ENCODE data around the gene ERMAP. TPM values are rescaled to one million over a fixed set of nuclear protein-coding genes. Genes with fewer than 3 reads are reported as not detected.
A peak's percentile ranks its signal among the peaks of the same experiment; 100 is the strongest.
"Not testable (repeated sequence)": the region's sequence is repeated elsewhere in the genome, so short reads cannot be mapped to it uniquely, and the experiment has no call there.

The ERMAP gene
- total RNA-seq, 2 donors from 2014 or later = 6.4 to 8.9 TPM

- H3K27ac Mint-ChIP-seq = peak overlapping the region; percentile 68
- peaks cover 4% of the 10 kb centered on the region for H3K36me3 Mint-ChIP-seq (ENCODE audit: low read depth)
- peak overlapping the region; percentile 89 for H3K4me3 Mint-ChIP-seq
- ATAC-seq (no peak), DNase-seq (no peak)
- no peaks in the 10 kb centered on the region for H3K9me3 ChIP-seq (ENCODE audit: control insufficient read depth, low read length, poor library complexity, severe bottlenecking)
- H3K4me1 Mint-ChIP-seq = peaks cover 21% of the 10 kb centered on the region
- peaks cover 1% of the 10 kb centered on the region for H3K27me3 Mint-ChIP-seq
These were observed 30.8 kb upstream of the ERMAP start for GRCh38 chr1:42786097-42786496.

- H3K36me3 Mint-ChIP-seq (ENCODE audit: low read depth) = peaks cover 2% of the 10 kb centered on the region
- H3K27ac Mint-ChIP-seq = no peak overlapping the region
- ATAC-seq (no peak), DNase-seq (no peak)
- H3K9me3 ChIP-seq (ENCODE audit: control insufficient read depth, low read length, poor library complexity, severe bottlenecking) = no peaks in the 10 kb centered on the region
- H3K4me1 Mint-ChIP-seq = peaks cover 18% of the 10 kb centered on the region
- no peak overlapping the region for H3K4me3 Mint-ChIP-seq
- peaks cover 7% of the 10 kb centered on the region for H3K27me3 Mint-ChIP-seq
These were observed 28.9 kb upstream of the ERMAP start for GRCh38 chr1:42788021-42788420.

- H3K9me3 ChIP-seq (ENCODE audit: control insufficient read depth, low read length, poor library complexity, severe bottlenecking) = no peaks in the 10 kb centered on the region
- Mint-ChIP-seq H3K4me1 (peaks cover 2% of the 10 kb centered on the region), H3K4me3 (no peak overlapping the region), H3K27ac (no peak overlapping the region), H3K36me3 (ENCODE audit: low read depth) (peaks cover 2% of the 10 kb centered on the region), H3K27me3 (peaks cover 13% of the 10 kb centered on the region)
- DNase-seq (no peak), ATAC-seq (no peak)
These were observed 23.1 kb upstream of the ERMAP start for GRCh38 chr1:42793824-42794223.

- H3K36me3 Mint-ChIP-seq (ENCODE audit: low read depth) = peaks cover under 1% of the 10 kb centered on the region
- peaks cover 6% of the 10 kb centered on the region for H3K27me3 Mint-ChIP-seq
- no peak for ATAC-seq
These were observed 19.5 kb upstream of the ERMAP start for GRCh38 chr1:42797414-42797813.

GRCh38 chr1:42797979-42798378 lies 18.9 kb upstream of the ERMAP start:
- no peaks in the 10 kb centered on the region for H3K9me3 ChIP-seq (ENCODE audit: control insufficient read depth, low read length, poor library complexity, severe bottlenecking)
- H3K27me3 Mint-ChIP-seq = peaks cover 6% of the 10 kb centered on the region
- no peaks in the 10 kb centered on the region for H3K4me1 Mint-ChIP-seq
- no peak overlapping the region for H3K27ac Mint-ChIP-seq
- ATAC-seq (no peak), DNase-seq (no peak)
- no peaks in the 10 kb centered on the region for H3K36me3 Mint-ChIP-seq (ENCODE audit: low read depth)
- H3K4me3 Mint-ChIP-seq = no peak overlapping the region

More at GRCh38 chr1:42797414-42797813, 19.5 kb upstream of the ERMAP start:
- DNase-seq = no peak
- Mint-ChIP-seq H3K27ac (no peak overlapping the region), H3K4me3 (no peak overlapping the region), H3K4me1 (no peaks in the 10 kb centered on the region)
- no peaks in the 10 kb centered on the region for H3K9me3 ChIP-seq (ENCODE audit: control insufficient read depth, low read length, poor library complexity, severe bottlenecking)

- no peaks in the 10 kb centered on the region for H3K36me3 Mint-ChIP-seq (ENCODE audit: low read depth)
- peaks cover 4% of the 10 kb centered on the region for H3K27me3 Mint-ChIP-seq
- no peak overlapping the region for H3K27ac Mint-ChIP-seq
- DNase-seq (no peak), ATAC-seq (no peak)
- H3K9me3 ChIP-seq (ENCODE audit: control insufficient read depth, low read length, poor library complexity, severe bottlenecking) = no peaks in the 10 kb centered on the region
- H3K4me1 Mint-ChIP-seq = no peaks in the 10 kb centered on the region
- no peak overlapping the region for H3K4me3 Mint-ChIP-seq
These were observed 15.0 kb upstream of the ERMAP start for GRCh38 chr1:42801832-42802473.

- no peak for DNase-seq
- peaks cover 3% of the 10 kb centered on the region for H3K36me3 Mint-ChIP-seq (ENCODE audit: low read depth)
- H3K4me1 Mint-ChIP-seq = peaks cover 8% of the 10 kb centered on the region
- H3K9me3 ChIP-seq (ENCODE audit: control insufficient read depth, low read length, poor library complexity, severe bottlenecking) = no peaks in the 10 kb centered on the region
- H3K4me3 Mint-ChIP-seq = no peak overlapping the region
- H3K27me3 Mint-ChIP-seq = no peaks in the 10 kb centered on the region
- no peak for ATAC-seq
- peak overlapping the region; percentile 16 for H3K27ac Mint-ChIP-seq
These were observed 10.8 kb upstream of the ERMAP start for GRCh38 chr1:42806171-42806570.

- Mint-ChIP-seq H3K27ac (peak overlapping the region; percentile 16), H3K27me3 (no peaks in the 10 kb centered on the region), H3K36me3 (ENCODE audit: low read depth) (peaks cover 4% of the 10 kb centered on the region), H3K4me3 (no peak overlapping the region), H3K4me1 (peaks cover 8% of the 10 kb centered on the region)
- H3K9me3 ChIP-seq (ENCODE audit: control insufficient read depth, low read length, poor library complexity, severe bottlenecking) = no peaks in the 10 kb centered on the region
- ATAC-seq (no peak), DNase-seq (no peak)
These were observed 10.3 kb upstream of the ERMAP start for GRCh38 chr1:42806593-42806992.

GRCh38 chr1:42807056-42807668 lies 9.8 kb upstream of the ERMAP start:
- no peaks in the 10 kb centered on the region for H3K9me3 ChIP-seq (ENCODE audit: control insufficient read depth, low read length, poor library complexity, severe bottlenecking)
- Mint-ChIP-seq H3K4me1 (peaks cover 8% of the 10 kb centered on the region), H3K27ac (peak overlapping the region; percentile 56), H3K36me3 (ENCODE audit: low read depth) (peaks cover 5% of the 10 kb centered on the region), H3K4me3 (no peak overlapping the region), H3K27me3 (no peaks in the 10 kb centered on the region)
- no peak for ATAC-seq
- DNase-seq = no peak

- DNase-seq; H3K4me3 Mint-ChIP-seq; H3K27me3 Mint-ChIP-seq; ATAC-seq; H3K9me3 ChIP-seq (ENCODE audit: control insufficient read depth, low read length, poor library complexity, severe bottlenecking); H3K36me3 Mint-ChIP-seq (ENCODE audit: low read depth); H3K27ac Mint-ChIP-seq: not testable (repeated sequence)
- peaks cover 19% of the 10 kb centered on the region for H3K4me1 Mint-ChIP-seq
These were observed 2.1 kb upstream of the ERMAP start for GRCh38 chr1:42814815-42815214.

GRCh38 chr1:42815941-42816584 lies 859 bp upstream of the ERMAP start:
- Mint-ChIP-seq H3K27ac (peak overlapping the region; percentile 98), H3K36me3 (ENCODE audit: low read depth) (peaks cover 5% of the 10 kb centered on the region), H3K4me3 (peak overlapping the region; percentile 89), H3K4me1 (peaks cover 24% of the 10 kb centered on the region), H3K27me3 (no peaks in the 10 kb centered on the region)
- H3K9me3 ChIP-seq (ENCODE audit: control insufficient read depth, low read length, poor library complexity, severe bottlenecking) = no peaks in the 10 kb centered on the region
- DNase-seq (no peak), ATAC-seq (peak; percentile 0)

- H3K27me3 Mint-ChIP-seq = no peaks in the 10 kb centered on the region
These were observed 482 bp downstream of the ERMAP start for GRCh38 chr1:42817440-42817767.

GRCh38 chr1:42817976-42818375 lies 1.1 kb downstream of the ERMAP start:
- ATAC-seq (no peak), DNase-seq (no peak)
- Mint-ChIP-seq H3K4me3 (no peak overlapping the region), H3K4me1 (peaks cover 24% of the 10 kb centered on the region), H3K27me3 (no peaks in the 10 kb centered on the region), H3K36me3 (ENCODE audit: low read depth) (peaks cover 3% of the 10 kb centered on the region), H3K27ac (no peak overlapping the region)
- H3K9me3 ChIP-seq (ENCODE audit: control insufficient read depth, low read length, poor library complexity, severe bottlenecking) = no peaks in the 10 kb centered on the region

More at GRCh38 chr1:42817440-42817767, 482 bp downstream of the ERMAP start:
- Mint-ChIP-seq H3K4me1 (peaks cover 24% of the 10 kb centered on the region), H3K4me3 (peak overlapping the region; percentile 89), H3K36me3 (ENCODE audit: low read depth) (peaks cover 3% of the 10 kb centered on the region), H3K27ac (no peak overlapping the region)
- ATAC-seq (no peak), DNase-seq (no peak)
- H3K9me3 ChIP-seq (ENCODE audit: control insufficient read depth, low read length, poor library complexity, severe bottlenecking) = no peaks in the 10 kb centered on the region
